Caki2 (cell line): ENCODE results near the gene ROCK1. TPM values are rescaled to one million over a fixed set of nuclear protein-coding genes. Genes with fewer than 3 reads are reported as not detected.
"Not testable (repeated sequence)": the region's sequence is repeated elsewhere in the genome, so short reads cannot be mapped to it uniquely, and the experiment has no call there.

Source experiments
- DNase-seq: peaks from one replicate; pipeline ENCODE4 v3.0.0-alpha.2; 2015; ENCODE audit warnings: low read depth
- in situ Hi-C: cut with HindIII; loops from 2 replicates; pipeline ENCODE4 v1.10.0; 2016; ENCODE audit warnings: low sequenced_read_pairs, low pct_unique_long_range_greater_than_20kb, mixed read lengths
- total RNA-seq: library from RNA; depleted of rRNA; stranded (reverse); fragments of >200 nt; shearing (Covaris generic); gene quantifications from 2 replicates; pipeline ENCODE4 v1.2.3, GENCODE V29; 2014; ENCODE audit warnings: low replicate concordance

ROCK1 gene
- total RNA-seq, 1 experiment from 2014 or later: 3.7 TPM

- no peak for DNase-seq
- in situ Hi-C loops: no loop called here
These were observed 42.1 kb downstream of the ROCK1 start for GRCh38 chr18:21069468-21069867.

DNA sequence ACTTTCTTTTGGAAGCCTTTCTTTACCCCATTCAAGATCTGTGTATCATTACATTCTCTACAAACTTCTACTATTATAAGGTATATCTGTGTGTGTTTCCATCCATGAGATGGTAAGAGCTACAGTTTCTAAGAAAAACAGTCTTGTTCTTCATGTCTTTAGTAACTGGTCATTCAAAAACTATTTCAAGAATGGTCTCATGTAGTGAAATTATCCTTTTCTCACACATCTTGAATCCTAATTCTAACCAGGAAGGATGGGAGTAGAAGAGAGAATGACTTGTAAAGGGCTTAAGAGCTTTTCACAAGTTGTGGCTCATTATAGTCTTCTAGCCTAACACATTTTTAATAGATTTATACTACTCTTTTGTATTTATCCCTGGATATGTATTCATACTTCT lies 47.3 kb downstream of the ROCK1 start:
- in situ Hi-C loops: no loop called here
- no peak for DNase-seq

DNA sequence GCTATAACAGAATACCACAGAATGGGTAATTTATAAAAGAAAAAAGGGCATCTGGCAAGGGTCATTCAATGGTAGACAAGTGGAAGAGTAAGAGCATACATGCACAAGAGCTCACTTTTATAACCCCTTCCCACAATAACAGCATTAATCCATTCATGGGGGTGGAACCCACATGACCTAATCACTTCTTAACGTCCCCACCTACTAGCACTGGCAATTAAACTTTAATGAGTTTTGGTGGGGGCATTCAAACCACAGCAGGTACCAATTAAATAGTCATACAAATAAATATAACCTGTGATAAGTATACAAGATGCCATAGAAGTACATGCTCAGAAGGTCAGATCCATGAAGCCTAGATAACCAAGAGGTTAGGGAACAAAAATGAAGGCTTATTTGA lies 48.6 kb downstream of the ROCK1 start:
- in situ Hi-C loops: no loop called here

DNA sequence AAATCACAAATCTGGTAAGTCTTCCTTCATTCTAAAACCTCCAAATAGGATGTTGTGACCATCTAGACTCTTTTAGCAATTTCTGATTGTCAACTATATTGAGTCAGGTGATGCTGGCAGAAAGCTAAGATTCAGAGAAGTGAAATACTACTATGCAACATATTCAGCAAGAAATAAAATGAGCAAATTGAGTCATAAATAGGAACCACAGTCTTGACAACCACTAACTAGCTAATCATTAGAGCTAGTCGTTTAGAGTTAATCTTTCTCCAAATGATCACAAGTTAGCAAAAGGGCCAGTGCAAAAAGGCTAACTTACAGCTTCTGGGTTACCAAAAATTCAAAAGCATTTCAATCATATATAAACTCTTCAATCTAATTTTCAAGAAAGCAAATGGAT lies 54.5 kb downstream of the ROCK1 start:
- no peak for DNase-seq
- in situ Hi-C loops: no loop called here

More for the DNA sequence above, 48.6 kb downstream of the ROCK1 start:
- no peak for DNase-seq

DNA sequence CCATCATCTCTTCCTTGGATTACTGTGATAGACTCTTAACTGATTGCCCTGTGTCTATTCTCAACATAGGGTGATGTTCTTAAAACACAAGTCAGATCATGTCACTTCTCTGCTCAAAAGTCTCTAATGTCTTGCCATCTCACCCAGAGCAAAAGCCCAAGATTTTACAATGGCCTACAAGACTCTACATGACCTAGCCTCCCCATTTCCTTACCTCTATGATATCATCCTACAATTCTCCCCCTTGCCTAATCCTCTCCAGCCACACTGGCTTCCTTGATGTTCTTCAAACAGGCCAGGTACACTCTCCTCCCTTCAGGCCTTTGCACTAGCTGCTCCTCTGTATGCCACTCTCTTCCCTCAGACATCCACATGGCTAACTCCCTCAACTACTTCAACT lies 55.1 kb downstream of the ROCK1 start:
- in situ Hi-C loops: no loop called here
- DNase-seq: no peak

DNA sequence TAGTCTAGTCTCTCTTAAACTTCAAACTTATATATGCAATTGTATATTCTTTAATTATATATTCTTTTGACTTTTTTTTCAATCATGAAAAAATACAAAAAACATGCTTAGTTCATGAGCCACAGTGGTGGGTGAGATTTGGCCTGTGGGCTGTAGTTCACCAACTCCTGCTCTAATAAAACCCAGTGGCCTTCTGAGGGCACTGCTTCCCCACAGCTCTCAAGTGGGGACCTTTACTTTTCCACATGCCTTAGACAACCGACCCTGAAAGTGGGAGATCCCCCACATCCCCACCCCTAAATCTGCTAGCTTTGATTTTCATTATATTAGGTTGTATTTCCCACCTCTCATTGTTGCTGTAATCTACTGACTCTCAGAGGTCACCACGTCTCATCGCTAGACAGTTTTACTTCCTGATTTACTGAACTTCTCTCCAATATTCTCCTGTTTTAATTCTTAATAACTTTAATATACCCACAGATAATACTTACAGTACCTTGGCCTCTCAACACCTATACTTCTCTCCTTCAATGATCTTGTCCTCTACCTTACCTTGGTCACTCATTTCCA lies 57.3 kb downstream of the ROCK1 start:
- no peak for DNase-seq

DNA sequence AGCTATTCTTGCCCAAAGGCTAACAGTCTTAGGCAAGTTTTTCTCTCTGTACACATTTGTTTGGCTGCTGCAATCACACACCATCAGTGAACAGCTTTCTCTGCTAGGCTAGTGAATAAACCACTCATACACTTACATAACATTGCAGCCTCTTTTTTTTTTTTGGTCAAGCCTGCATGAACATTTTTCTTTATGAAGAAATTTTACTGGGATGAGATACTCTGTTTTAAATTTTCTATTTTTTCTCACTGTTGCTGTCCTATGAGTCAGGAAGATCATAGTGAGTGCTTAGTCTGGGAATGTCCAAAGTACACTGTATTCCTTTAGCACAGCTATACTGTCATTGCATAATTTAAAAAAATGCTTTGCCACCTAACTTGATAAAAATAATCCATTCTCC lies 58.5 kb downstream of the ROCK1 start:
- in situ Hi-C loops: no loop called here

More for the DNA sequence above, 57.3 kb downstream of the ROCK1 start:
- in situ Hi-C loops: no loop called here

GRCh38 chr18:21052385-21052784 lies 59.2 kb downstream of the ROCK1 start:
- no peak for DNase-seq
- in situ Hi-C loops: no loop called here

More for the DNA sequence above, 58.5 kb downstream of the ROCK1 start:
- no peak for DNase-seq

DNA sequence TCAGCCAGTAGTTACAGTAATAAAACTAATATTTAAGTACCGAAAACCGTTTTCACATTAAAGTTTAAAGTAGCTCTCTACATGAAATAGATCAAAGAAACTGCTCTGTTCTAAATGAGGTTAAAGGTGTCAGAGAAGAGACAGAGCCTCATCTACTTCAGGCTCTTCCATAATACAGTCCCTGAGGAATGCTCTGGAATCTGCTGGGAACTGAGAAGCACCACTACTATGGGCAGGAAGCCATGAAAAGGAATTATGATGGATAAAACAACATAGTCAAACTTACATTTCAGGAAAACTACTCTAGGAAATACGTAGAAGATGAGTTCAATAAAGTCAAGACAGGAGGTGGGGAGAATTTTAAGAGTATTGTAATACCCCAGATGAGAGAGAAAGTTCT lies 60.0 kb downstream of the ROCK1 start:
- no peak for DNase-seq
- in situ Hi-C loops: no loop called here

DNA sequence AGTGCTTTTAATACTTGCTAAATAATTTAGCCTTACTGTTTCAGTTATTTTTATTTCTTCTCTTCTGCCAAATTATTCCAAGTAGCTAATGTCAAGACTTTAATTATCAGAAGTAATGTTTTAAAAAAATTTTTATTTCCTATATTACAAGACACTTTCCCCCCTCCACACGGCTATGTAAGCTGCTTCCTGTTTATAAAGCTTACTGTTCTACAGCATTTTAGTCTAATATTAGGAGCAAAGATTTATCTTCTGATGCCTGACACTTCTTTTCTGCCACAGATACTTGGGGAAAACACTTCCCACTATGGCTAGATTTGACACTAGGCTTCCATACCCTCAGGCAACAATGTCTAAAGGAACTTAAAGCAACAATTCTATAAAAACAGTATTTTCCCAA lies 62.3 kb downstream of the ROCK1 start:
- no peak for DNase-seq
- in situ Hi-C loops: no loop called here

- DNase-seq: no peak
- in situ Hi-C loops: no loop called here
These were observed 64.5 kb downstream of the ROCK1 start for GRCh38 chr18:21047126-21047525.

GRCh38 chr18:21040466-21040865 lies 71.1 kb downstream of the ROCK1 start:
- in situ Hi-C loops: no loop called here
- no peak for DNase-seq

GRCh38 chr18:21038201-21038600 lies 73.4 kb downstream of the ROCK1 start:
- in situ Hi-C loops: no loop called here

GRCh38 chr18:21031845-21032244 lies 79.8 kb downstream of the ROCK1 start:
- in situ Hi-C loops: no loop called here
- DNase-seq: no peak

More at GRCh38 chr18:21038201-21038600, 73.4 kb downstream of the ROCK1 start:
- DNase-seq: no peak

DNA sequence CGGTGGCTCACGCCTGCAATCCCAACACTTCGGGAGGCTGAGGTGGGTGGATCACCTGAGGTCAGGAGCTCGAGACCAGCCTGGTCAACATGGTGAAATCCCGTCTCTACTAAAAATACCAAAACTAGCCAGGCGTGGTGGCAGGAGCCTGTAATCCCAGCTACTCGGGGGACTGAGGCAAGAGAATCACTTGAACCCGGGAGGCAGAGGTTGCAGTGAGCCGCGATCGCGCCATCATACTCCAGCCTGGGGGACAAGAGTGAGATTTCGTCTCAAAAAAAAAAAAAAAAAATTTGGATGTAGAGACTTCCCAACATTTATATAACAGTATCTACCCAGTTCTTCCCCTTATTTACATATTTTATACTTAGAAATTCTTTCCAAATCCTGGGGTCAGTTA lies 93.4 kb downstream of the ROCK1 start:
- in situ Hi-C loops, DNase-seq: not testable (repeated sequence)

DNA sequence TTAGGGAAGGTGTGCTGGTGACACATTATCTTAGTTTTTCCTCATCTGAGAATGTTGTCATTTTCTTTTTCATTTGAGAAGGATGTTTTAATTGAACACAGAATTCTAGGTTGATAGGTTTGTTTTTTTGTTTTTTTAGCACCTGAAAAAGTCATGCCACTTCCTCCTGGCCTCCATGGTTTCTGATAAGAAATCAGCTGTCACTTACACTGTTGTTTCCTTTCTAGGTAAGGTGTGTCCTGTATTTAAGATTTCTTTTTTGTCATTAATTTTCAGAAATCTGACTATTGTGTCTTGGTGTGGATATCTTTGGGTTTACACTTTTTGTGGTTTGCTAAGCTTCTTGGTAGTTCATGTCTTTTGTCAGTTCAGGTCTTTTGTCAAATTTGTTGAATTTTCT lies 99.3 kb downstream of the ROCK1 start:
- DNase-seq: no peak
- in situ Hi-C loops: no loop called here

- in situ Hi-C loops: no loop called here
- DNase-seq: no peak
These were observed 106.9 kb downstream of the ROCK1 start for GRCh38 chr18:21004726-21005125.

DNA sequence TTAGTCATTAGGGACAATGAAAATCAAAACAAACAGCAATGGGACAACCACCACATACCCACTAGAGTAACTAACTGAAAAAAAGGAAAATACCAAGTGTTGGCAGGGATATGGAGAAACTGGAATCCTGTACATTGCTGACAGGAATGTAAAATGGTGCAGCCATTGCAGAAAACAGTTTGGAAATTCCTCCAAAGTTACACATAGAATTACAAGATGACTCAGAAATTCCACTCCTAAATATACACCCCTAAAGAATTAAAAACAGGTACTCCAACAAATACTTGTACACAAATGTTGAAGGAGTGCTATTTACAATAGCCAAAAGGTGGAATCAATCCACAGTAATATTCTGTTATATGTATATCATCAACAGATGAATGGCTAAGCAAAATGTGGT lies 110.9 kb downstream of the ROCK1 start:
- no peak for DNase-seq
- in situ Hi-C loops: no loop called here

- no peak for DNase-seq
These were observed 114.2 kb downstream of the ROCK1 start for GRCh38 chr18:20997371-20997770.

DNA sequence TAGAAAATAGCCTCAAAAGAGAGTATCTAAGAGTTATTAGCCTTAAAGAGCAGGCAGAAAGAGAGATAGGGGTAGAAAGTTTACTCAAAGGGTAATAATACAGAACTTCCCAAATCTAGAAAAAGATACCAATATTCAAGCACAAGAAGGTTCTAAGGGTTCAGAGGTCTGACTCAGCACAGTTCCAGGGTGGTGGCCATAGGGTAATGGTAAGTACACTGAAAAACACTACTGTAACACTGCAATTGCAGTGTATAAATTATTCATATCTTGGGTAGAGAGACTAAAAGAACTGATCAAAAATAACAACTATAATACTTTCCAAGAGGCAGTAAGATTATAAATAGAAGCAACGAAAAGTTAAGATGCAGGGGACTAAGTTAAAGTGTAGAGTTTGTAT lies 115.2 kb downstream of the ROCK1 start:
- in situ Hi-C loops: no loop called here
- no peak for DNase-seq

More at GRCh38 chr18:20997371-20997770, 114.2 kb downstream of the ROCK1 start:
- in situ Hi-C loops: no loop called here

DNA sequence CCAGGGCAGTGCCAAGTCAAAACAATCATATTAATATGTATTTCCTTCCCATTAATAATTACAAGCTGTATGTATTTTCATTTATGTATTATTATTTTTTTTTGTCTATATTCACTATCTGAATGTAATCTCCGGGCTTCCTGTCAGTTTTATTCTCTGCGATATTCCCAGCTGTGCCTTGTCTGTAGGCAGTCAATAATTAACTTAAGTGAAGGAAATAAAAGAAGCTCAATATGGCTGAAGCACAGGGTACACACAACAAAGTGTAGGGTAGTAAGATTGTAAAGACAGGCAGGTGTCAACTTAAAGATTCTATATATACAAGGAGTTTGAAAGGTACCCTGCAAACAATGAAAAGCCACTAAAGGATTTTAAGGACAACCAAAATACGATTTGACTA lies 122.9 kb downstream of the ROCK1 start:
- DNase-seq: no peak
- in situ Hi-C loops: no loop called here
